Mesothelial cell of epicardium (in vitro differentiated cells): ENCODE measurements around the gene UTP3. TPM values are rescaled to one million over a fixed set of nuclear protein-coding genes. Genes with fewer than 3 reads are reported as not detected.

ENCODE experiments used
- DNase-seq, 2 experiments: peaks; one replicate each; pipeline ENCODE4 v3.0.0; 2021; ENCODE audit warnings: low spot score in 2 of 2; ENCODE audit not compliant: unreplicated experiment in 2 of 2
- H3K27ac Mint-ChIP-seq: 2 replicates; pipeline ENCODE4 v1.8.0; 2021; ENCODE audit warnings: mixed read lengths
- H3K27me3 Mint-ChIP-seq: 2 replicates; pipeline ENCODE4 v1.8.0; 2021; ENCODE audit warnings: low read depth, mixed read lengths
- H3K36me3 Mint-ChIP-seq: 2 replicates; pipeline ENCODE4 v1.8.0; 2021; ENCODE audit warnings: mixed read lengths
- H3K4me1 Mint-ChIP-seq: 2 replicates; pipeline ENCODE4 v1.8.0; 2021; ENCODE audit warnings: mixed read lengths
- H3K4me3 Mint-ChIP-seq: 2 replicates; pipeline ENCODE4 v1.8.0; 2021; ENCODE audit warnings: mild to moderate bottlenecking, moderate library complexity, mixed read lengths
- H3K9me3 Mint-ChIP-seq: 2 replicates; pipeline ENCODE4 v1.8.0; 2021; ENCODE audit warnings: mixed read lengths
- total RNA-seq: library from RNA; stranded (reverse); gene quantifications from 3 replicates; pipeline ENCODE4 v1.2.1, GENCODE V29; 2021
- TF ChIP-seq, protein P1 (sequence below): fragments of 200-600 bp; sonication (generic); IDR thresholded peaks from one replicate; pipeline ENCODE4 v1.5.0; 2021; ENCODE audit warnings: antibody characterized with exemption; ENCODE audit not compliant: unreplicated experiment

The UTP3 gene
- total RNA-seq, 1 donor from 2014 or later: 28.0 TPM

DNA sequence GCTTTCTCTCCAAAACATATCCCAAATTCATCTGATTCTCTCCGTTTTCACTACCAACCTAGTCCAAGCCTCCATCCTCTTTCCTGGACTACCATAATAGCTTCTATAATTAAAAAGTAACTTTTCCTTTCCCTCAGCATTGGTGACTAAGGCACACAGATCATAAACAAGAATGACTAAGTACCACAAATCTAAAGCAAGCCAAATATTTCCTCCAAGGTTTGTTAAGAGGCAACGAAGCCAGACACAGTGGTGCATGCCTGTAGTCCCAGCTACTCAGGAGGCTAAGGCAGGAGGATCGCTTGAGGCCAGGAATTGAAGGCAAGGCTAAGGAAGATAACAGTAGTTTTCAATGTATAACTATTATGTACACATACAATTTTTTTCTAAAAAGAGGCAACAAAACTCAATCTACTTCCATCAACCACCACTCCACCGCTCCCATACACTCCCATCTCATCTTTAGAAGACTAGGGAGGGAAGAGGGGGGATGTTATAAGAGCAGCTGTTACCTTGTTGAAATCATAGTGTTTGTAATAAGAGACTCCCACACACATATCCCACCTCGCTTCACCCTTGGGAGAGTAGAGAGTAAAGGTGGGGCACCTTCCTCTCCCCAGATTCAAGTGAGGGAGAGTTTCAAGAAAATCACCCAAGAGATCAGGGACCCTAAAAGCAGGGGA, 17.9 kb upstream of the UTP3 start:
- H3K27ac Mint-ChIP-seq: no peak overlapping the region
- H3K27me3 Mint-ChIP-seq: peaks cover 22% of the 10 kb centered on the region
- TF ChIP-seq, protein P1, sequence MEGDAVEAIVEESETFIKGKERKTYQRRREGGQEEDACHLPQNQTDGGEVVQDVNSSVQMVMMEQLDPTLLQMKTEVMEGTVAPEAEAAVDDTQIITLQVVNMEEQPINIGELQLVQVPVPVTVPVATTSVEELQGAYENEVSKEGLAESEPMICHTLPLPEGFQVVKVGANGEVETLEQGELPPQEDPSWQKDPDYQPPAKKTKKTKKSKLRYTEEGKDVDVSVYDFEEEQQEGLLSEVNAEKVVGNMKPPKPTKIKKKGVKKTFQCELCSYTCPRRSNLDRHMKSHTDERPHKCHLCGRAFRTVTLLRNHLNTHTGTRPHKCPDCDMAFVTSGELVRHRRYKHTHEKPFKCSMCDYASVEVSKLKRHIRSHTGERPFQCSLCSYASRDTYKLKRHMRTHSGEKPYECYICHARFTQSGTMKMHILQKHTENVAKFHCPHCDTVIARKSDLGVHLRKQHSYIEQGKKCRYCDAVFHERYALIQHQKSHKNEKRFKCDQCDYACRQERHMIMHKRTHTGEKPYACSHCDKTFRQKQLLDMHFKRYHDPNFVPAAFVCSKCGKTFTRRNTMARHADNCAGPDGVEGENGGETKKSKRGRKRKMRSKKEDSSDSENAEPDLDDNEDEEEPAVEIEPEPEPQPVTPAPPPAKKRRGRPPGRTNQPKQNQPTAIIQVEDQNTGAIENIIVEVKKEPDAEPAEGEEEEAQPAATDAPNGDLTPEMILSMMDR: no peak
- H3K36me3 Mint-ChIP-seq: no peaks in the 10 kb centered on the region
- no peaks in the 10 kb centered on the region for H3K9me3 Mint-ChIP-seq
- H3K4me1 Mint-ChIP-seq: peaks cover 19% of the 10 kb centered on the region
- DNase-seq: no peak
- no peak overlapping the region for H3K4me3 Mint-ChIP-seq

DNA sequence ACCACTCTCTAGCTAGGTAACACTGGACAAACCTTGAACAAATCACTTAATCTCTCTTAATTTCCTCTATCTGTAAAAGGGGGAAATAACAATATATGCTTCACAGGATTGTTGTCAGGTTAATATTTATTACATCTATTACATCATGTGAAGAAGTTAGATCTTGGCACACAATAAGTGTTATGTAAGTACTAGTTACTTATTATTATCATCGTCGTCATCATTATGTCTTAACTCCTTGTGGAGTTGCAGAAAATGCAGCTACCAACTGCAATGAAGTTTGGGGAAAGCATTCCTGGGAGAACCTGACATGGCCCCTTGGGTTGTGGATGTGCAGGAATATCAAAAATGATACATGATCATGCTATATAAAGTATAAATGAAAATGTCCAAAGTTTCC, 17.2 kb upstream of the UTP3 start:
- Mint-ChIP-seq H3K27ac (no peak overlapping the region), H3K36me3 (no peaks in the 10 kb centered on the region), H3K4me1 (peaks cover 19% of the 10 kb centered on the region), H3K9me3 (no peaks in the 10 kb centered on the region), H3K4me3 (no peak overlapping the region), H3K27me3 (peaks cover 23% of the 10 kb centered on the region)
- no peak for DNase-seq
- TF ChIP-seq, protein P1: no peak

DNA sequence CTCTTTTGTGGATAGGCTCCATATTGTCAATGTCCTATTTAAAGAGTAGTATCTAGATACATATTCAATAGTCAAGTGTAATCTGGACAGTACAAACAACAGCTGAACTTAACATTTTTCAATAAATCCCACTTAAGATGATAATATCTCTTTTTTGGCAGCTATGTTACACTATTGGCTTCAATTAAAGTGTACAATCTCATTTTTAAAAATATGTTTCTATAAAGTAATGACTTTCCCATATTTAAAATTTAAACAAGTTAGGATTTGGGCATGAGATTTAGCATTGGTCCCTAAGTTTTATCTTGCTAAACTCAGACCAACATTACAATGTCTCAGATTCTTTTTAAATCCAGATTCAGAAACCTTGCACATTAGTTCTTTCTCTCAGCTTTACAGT, 14.1 kb upstream of the UTP3 start:
- Mint-ChIP-seq H3K27ac (no peak overlapping the region), H3K4me1 (peaks cover 12% of the 10 kb centered on the region), H3K36me3 (no peaks in the 10 kb centered on the region), H3K4me3 (no peak overlapping the region), H3K9me3 (no peaks in the 10 kb centered on the region), H3K27me3 (peaks cover 23% of the 10 kb centered on the region)
- DNase-seq: no peak
- TF ChIP-seq, protein P1: no peak

DNA sequence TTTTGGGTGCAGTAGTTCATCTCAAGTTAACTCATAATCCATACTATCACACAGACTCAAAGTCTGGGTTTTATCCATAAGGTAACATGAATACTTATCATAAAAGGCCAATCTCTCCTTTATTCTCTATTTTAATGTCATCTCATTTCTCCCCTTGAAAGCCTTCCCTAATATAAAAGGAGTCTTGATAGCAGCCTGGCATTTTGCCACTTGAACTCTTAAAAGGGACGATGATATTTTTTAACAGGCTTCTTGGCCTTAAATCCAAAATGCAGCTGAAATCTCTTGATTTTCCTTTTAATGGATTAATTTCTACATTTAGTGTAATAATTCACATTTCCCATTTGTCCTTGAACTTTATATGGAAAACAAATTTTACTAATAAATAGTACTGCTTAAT, 13.6 kb upstream of the UTP3 start:
- H3K4me1 Mint-ChIP-seq: peaks cover 12% of the 10 kb centered on the region
- no peak overlapping the region for H3K27ac Mint-ChIP-seq
- no peaks in the 10 kb centered on the region for H3K36me3 Mint-ChIP-seq

DNA sequence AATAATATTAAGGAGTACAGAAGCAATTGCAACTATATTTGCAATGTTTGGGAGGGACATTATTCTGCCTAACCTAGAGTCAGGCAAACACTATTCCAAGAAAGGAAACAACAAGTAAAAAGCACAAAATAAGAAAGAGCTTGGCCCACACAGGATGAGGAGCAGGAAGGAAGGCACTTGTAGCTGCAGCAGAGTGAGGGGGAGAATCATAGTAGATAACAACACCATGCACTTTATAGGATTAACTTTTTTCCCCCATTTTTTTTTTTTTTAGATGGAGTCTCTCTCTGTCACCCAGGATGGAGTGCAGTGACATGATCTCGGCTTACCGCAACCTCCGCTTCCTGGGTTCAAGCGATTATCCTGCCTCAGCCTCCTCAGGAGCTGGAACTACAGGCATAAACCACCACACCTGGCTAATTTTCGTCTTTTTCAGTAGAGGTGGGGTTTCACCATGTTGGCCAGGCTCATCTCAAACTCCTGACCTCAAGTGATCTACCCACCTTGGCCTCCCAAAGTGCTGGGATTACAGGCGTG, 11.7 kb upstream of the UTP3 start:
- Mint-ChIP-seq H3K9me3 (no peaks in the 10 kb centered on the region), H3K27me3 (peaks cover 6% of the 10 kb centered on the region), H3K27ac (no peak overlapping the region), H3K36me3 (no peaks in the 10 kb centered on the region), H3K4me1 (peaks cover 21% of the 10 kb centered on the region), H3K4me3 (no peak overlapping the region)
- TF ChIP-seq, protein P1: no peak
- no peak for DNase-seq

More for the DNA sequence above, 13.6 kb upstream of the UTP3 start:
- no peak for DNase-seq
- TF ChIP-seq, protein P1: no peak
- Mint-ChIP-seq H3K27me3 (peaks cover 23% of the 10 kb centered on the region), H3K9me3 (no peaks in the 10 kb centered on the region), H3K4me3 (no peak overlapping the region)
